ENCODE data around the gene BRD8.

GRCh38 chr5:138180841-138181240 lies 2.4 kb upstream of the BRD8 start:
- TF ChIP-seq ZFP30 (CRISPR knock-in tag; IDR thresholded peaks at IDR 0.05) = no peak
- TF ChIP-seq OSR1 (CRISPR knock-in tag; IDR thresholded peaks at IDR 0.05) = no peak
- TF ChIP-seq ZNF70 (CRISPR knock-in tag; IDR thresholded peaks at IDR 0.05) = no peak
- TF ChIP-seq ZNF8 (CRISPR knock-in tag; IDR thresholded peaks at IDR 0.05) = no peak
- TF ChIP-seq ARNTL (CRISPR knock-in tag; IDR thresholded peaks at IDR 0.05; ENCODE audit: borderline replicate concordance, low read depth) = no peak
- TF ChIP-seq TCF4 (CRISPR knock-in tag; IDR thresholded peaks at IDR 0.05; ENCODE audit: borderline replicate concordance) = no peak
- no peak for TF ChIP-seq RARB (CRISPR knock-in tag; IDR thresholded peaks at IDR 0.05)
- TF ChIP-seq SNAI2 (CRISPR knock-in tag; IDR thresholded peaks at IDR 0.05) = no peak
- TF ChIP-seq ZC3H10 (CRISPR knock-in tag; IDR thresholded peaks at IDR 0.05) = no peak
- no peak for TF ChIP-seq TOX (CRISPR knock-in tag; IDR thresholded peaks at IDR 0.05; ENCODE audit: borderline replicate concordance)
- no peak for TF ChIP-seq ESRRG (CRISPR knock-in tag; IDR thresholded peaks at IDR 0.05)
- no peak for TF ChIP-seq PATZ1 (CRISPR knock-in tag; IDR thresholded peaks at IDR 0.05; ENCODE audit: borderline replicate concordance)
- TF ChIP-seq ISL1 (CRISPR knock-in tag; IDR thresholded peaks at IDR 0.05) = no peak
- TF ChIP-seq ZFP3 (CRISPR knock-in tag; IDR thresholded peaks at IDR 0.05) = no peak
